ENCODE data around the gene C6orf132.

DNA sequence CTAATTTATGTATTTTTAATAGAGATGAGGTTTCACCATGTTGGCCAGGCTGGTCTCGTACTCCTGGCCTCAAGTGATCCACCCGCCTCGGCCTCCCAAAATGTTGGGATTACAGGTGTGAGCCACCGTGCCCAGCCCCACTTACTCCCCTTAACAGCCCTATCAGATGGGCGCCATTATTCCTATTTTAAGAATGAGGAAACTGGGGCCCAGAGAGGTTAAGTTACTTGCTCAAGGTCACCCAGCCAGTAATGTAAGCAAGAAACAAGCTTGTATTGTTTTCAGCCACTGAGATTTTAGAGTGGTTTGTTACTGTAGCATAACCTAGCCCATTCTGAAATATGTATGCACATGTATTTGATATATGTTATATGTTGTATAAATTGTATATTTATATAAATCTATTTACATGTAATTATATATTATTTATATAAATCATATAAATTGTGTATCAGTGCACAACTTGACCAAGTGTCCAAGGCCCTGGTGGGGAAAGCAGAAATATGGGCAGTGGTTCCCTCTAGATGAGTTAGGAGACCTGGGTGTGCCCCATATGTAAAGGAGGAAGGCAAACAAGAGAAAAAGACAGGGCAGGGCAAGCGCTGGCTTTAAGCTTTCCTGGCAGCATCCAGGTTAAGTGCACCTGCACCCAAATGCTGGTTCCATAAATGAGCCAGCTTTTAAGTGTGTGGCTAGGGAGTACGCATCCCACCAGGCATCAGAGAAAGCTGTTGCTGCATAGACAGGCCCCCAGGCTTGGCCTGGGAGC lies 29.6 kb upstream of the C6orf132 start:
- no peak for TF ChIP-seq POLR2A (IDR thresholded peaks at IDR 0.05; ENCODE audit: low read depth)
- TF ChIP-seq CTCF (IDR thresholded peaks at IDR 0.05), result no peak
- no peak for TF ChIP-seq POLR2AphosphoS5 (IDR thresholded peaks at IDR 0.05)
- TF ChIP-seq EP300 (IDR thresholded peaks at IDR 0.05), result no peak

Measured in esophagus muscularis mucosa (tissue), 4 donors.